Measurements from ENCODE around the gene OSBPL1A. TPM values are rescaled to one million over a fixed set of nuclear protein-coding genes. Genes with fewer than 3 reads are reported as not detected.

Gene OSBPL1A
- total RNA-seq, 1 experiment from 2014 or later, result 53.1 TPM

DNA sequence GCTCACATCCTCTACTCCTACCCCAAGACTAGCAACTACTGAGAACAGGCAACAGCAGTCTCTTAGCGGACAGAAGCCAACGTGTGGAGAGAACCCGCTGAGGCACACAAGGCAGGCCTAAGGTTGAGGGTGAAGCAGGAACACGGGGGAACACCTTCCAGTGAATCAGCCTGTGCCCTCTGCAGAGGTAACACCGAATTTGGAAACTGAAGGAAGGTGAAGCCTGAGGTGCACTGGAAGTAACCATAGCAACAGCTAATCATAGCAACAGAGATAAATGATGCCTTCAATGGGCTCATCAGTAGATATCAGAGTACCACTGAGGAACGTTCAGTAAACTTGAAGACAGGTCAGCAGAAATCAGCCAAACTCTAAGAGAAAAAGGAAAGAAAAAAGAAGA, 43.3 kb downstream of the OSBPL1A start (continued):
- TF ChIP-seq, protein P1, sequence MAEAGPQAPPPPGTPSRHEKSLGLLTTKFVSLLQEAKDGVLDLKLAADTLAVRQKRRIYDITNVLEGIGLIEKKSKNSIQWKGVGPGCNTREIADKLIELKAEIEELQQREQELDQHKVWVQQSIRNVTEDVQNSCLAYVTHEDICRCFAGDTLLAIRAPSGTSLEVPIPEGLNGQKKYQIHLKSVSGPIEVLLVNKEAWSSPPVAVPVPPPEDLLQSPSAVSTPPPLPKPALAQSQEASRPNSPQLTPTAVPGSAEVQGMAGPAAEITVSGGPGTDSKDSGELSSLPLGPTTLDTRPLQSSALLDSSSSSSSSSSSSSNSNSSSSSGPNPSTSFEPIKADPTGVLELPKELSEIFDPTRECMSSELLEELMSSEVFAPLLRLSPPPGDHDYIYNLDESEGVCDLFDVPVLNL (CRISPR knock-in tag; IDR thresholded peaks at IDR 0.05; ENCODE audit: borderline replicate concordance, low read depth), result no peak
- TF ChIP-seq, protein P2, sequence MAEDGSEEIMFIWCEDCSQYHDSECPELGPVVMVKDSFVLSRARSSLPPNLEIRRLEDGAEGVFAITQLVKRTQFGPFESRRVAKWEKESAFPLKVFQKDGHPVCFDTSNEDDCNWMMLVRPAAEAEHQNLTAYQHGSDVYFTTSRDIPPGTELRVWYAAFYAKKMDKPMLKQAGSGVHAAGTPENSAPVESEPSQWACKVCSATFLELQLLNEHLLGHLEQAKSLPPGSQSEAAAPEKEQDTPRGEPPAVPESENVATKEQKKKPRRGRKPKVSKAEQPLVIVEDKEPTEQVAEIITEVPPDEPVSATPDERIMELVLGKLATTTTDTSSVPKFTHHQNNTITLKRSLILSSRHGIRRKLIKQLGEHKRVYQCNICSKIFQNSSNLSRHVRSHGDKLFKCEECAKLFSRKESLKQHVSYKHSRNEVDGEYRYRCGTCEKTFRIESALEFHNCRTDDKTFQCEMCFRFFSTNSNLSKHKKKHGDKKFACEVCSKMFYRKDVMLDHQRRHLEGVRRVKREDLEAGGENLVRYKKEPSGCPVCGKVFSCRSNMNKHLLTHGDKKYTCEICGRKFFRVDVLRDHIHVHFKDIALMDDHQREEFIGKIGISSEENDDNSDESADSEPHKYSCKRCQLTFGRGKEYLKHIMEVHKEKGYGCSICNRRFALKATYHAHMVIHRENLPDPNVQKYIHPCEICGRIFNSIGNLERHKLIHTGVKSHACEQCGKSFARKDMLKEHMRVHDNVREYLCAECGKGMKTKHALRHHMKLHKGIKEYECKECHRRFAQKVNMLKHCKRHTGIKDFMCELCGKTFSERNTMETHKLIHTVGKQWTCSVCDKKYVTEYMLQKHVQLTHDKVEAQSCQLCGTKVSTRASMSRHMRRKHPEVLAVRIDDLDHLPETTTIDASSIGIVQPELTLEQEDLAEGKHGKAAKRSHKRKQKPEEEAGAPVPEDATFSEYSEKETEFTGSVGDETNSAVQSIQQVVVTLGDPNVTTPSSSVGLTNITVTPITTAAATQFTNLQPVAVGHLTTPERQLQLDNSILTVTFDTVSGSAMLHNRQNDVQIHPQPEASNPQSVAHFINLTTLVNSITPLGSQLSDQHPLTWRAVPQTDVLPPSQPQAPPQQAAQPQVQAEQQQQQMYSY (CRISPR knock-in tag; IDR thresholded peaks at IDR 0.05), result no peak

DNA sequence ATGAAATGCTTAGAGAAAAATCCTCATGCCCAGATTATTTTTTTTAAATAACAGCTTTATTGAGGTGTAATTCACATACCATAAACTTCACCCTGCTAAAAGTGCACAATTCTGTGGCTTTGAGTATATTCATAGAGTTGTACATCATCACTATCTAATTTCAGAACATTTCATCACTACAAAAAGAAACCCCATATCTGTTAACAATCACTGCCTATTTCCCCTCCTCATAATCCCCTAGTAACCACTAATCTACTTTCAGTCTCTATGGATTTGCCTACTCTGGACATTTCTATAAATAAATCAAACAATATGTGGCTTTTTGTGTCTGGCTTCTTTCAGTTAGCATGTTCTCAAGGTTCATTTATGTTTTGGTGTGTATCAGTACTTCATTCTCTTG, 51.4 kb downstream of the OSBPL1A start:
- DNase-seq (ENCODE audit: low spot score) (no peak), ATAC-seq (no peak)
- TF ChIP-seq SMAD4 (CRISPR knock-in tag; IDR thresholded peaks at IDR 0.05) (no peak), JAZF1 (CRISPR knock-in tag; IDR thresholded peaks at IDR 0.05) (no peak), ZBTB21 (CRISPR knock-in tag; IDR thresholded peaks at IDR 0.05; ENCODE audit: borderline replicate concordance) (no peak), ETV6 (CRISPR knock-in tag; IDR thresholded peaks at IDR 0.05) (no peak), CREM (CRISPR knock-in tag; IDR thresholded peaks at IDR 0.05) (no peak), ELF4 (CRISPR knock-in tag; IDR thresholded peaks at IDR 0.05; ENCODE audit: low read depth) (no peak), ZNF121 (CRISPR knock-in tag; IDR thresholded peaks at IDR 0.05) (no peak), ZNF317 (CRISPR knock-in tag; IDR thresholded peaks at IDR 0.05; ENCODE audit: borderline replicate concordance, low read depth) (no peak), GTF2I (CRISPR knock-in tag; conservative IDR thresholded peaks at IDR 0.05) (no peak), RORB (CRISPR knock-in tag; IDR thresholded peaks at IDR 0.05) (no peak), NFYB (CRISPR knock-in tag; conservative IDR thresholded peaks at IDR 0.05; ENCODE audit: low read depth) (no peak)
- TF ChIP-seq, protein P3, sequence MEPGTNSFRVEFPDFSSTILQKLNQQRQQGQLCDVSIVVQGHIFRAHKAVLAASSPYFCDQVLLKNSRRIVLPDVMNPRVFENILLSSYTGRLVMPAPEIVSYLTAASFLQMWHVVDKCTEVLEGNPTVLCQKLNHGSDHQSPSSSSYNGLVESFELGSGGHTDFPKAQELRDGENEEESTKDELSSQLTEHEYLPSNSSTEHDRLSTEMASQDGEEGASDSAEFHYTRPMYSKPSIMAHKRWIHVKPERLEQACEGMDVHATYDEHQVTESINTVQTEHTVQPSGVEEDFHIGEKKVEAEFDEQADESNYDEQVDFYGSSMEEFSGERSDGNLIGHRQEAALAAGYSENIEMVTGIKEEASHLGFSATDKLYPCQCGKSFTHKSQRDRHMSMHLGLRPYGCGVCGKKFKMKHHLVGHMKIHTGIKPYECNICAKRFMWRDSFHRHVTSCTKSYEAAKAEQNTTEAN (CRISPR knock-in tag; IDR thresholded peaks at IDR 0.05), result no peak
- TF ChIP-seq, protein P4, sequence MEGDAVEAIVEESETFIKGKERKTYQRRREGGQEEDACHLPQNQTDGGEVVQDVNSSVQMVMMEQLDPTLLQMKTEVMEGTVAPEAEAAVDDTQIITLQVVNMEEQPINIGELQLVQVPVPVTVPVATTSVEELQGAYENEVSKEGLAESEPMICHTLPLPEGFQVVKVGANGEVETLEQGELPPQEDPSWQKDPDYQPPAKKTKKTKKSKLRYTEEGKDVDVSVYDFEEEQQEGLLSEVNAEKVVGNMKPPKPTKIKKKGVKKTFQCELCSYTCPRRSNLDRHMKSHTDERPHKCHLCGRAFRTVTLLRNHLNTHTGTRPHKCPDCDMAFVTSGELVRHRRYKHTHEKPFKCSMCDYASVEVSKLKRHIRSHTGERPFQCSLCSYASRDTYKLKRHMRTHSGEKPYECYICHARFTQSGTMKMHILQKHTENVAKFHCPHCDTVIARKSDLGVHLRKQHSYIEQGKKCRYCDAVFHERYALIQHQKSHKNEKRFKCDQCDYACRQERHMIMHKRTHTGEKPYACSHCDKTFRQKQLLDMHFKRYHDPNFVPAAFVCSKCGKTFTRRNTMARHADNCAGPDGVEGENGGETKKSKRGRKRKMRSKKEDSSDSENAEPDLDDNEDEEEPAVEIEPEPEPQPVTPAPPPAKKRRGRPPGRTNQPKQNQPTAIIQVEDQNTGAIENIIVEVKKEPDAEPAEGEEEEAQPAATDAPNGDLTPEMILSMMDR (IDR thresholded peaks at IDR 0.05), result no peak
- TF ChIP-seq, protein P5, sequence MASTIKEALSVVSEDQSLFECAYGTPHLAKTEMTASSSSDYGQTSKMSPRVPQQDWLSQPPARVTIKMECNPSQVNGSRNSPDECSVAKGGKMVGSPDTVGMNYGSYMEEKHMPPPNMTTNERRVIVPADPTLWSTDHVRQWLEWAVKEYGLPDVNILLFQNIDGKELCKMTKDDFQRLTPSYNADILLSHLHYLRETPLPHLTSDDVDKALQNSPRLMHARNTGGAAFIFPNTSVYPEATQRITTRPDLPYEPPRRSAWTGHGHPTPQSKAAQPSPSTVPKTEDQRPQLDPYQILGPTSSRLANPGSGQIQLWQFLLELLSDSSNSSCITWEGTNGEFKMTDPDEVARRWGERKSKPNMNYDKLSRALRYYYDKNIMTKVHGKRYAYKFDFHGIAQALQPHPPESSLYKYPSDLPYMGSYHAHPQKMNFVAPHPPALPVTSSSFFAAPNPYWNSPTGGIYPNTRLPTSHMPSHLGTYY (CRISPR knock-in tag; IDR thresholded peaks at IDR 0.05), result no peak
- TF ChIP-seq, protein P6, sequence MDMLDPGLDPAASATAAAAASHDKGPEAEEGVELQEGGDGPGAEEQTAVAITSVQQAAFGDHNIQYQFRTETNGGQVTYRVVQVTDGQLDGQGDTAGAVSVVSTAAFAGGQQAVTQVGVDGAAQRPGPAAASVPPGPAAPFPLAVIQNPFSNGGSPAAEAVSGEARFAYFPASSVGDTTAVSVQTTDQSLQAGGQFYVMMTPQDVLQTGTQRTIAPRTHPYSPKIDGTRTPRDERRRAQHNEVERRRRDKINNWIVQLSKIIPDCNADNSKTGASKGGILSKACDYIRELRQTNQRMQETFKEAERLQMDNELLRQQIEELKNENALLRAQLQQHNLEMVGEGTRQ (CRISPR knock-in tag; IDR thresholded peaks at IDR 0.05), result no peak
- H3K9me3 Mint-ChIP-seq, result no peaks in the 10 kb centered on the region
- ChIA-PET POLR2A (interaction anchor here (0.8 kb wide), 1 partner anchor 21 kb away, joined by 4 read pairs; no protein-coding TSS in a partner anchor), CTCF (interaction anchor here (0.7 kb wide), 1 partner anchor 170 kb away, joined by 4 read pairs; no protein-coding TSS in a partner anchor)
- no peaks in the 10 kb centered on the region for H3K27me3 Mint-ChIP-seq (ENCODE audit: low read depth)
- no peaks in the 10 kb centered on the region for H3K36me3 Mint-ChIP-seq
- no peak overlapping the region for H3K27ac Mint-ChIP-seq
- H3K4me1 Mint-ChIP-seq, result peaks cover 18% of the 10 kb centered on the region
- no peak overlapping the region for H3K4me3 Mint-ChIP-seq

Data from WTC11 (cell line).